Lung microvascular endothelial cell (primary cell): Measurements from ENCODE around the gene TAS2R39. TPM values are rescaled to one million over a fixed set of nuclear protein-coding genes. Genes with fewer than 3 reads are reported as not detected.

Experiments used
- DNase-seq, 2 donors: peaks; one replicate each; pipeline versions ENCODE4 v3.0.0 to v3.0.0-alpha.2; 2010; ENCODE audit warnings: low read depth in 2 of 2
- total RNA-seq: library from RNA; depleted of rRNA; stranded (reverse); fragments of >200 nt; gene quantifications from 2 replicates; pipeline ENCODE4 v1.2.1, GENCODE V29; 2014

The TAS2R39 gene
- total RNA-seq, 1 donor from 2014 or later, result not detected

- DNase-seq, result peak in 1 of 2 donors; percentile 8
These were observed 32.9 kb downstream of the TAS2R39 start for GRCh38 chr7:143216151-143216550.

GRCh38 chr7:143216686-143217085 lies 33.5 kb downstream of the TAS2R39 start:
- no peak for DNase-seq

- DNase-seq, result no peak
These were observed 34.6 kb downstream of the TAS2R39 start for GRCh38 chr7:143217806-143218205.

- DNase-seq, result no peak
These were observed 38.1 kb downstream of the TAS2R39 start for GRCh38 chr7:143221286-143221685.

- no peak for DNase-seq
These were observed 38.5 kb downstream of the TAS2R39 start, which contains the start of gene TAS2R40 for GRCh38 chr7:143221737-143222136. Gene TAS2R40, plus strand, starts transcription at chr7:143222037. Its CDS starts 42 bp downstream, at chr7:143222079.

GRCh38 chr7:143222782-143223181 lies 39.6 kb downstream of the TAS2R39 start:
- no peak for DNase-seq

GRCh38 chr7:143223784-143224183 lies 40.6 kb downstream of the TAS2R39 start:
- no peak for DNase-seq

- DNase-seq, result no peak
These were observed 41.8 kb downstream of the TAS2R39 start for GRCh38 chr7:143225047-143225446.

- no peak for DNase-seq
These were observed 44.6 kb downstream of the TAS2R39 start for GRCh38 chr7:143227806-143228205.

GRCh38 chr7:143229054-143229790 lies 46.0 kb downstream of the TAS2R39 start:
- DNase-seq, result no peak

- no peak for DNase-seq
These were observed 47.6 kb downstream of the TAS2R39 start for GRCh38 chr7:143230602-143231457.

Other genes with a start within 250 kb of the TAS2R39 start
- not detected in 2 replicates for gene TRPV5, start 249.7 kb upstream of the TAS2R39 start, total RNA-seq
- not detected in 2 replicates for gene LLCFC1, start 243.9 kb upstream of the TAS2R39 start, total RNA-seq
- not detected in 2 replicates for gene KEL, start 221.1 kb upstream of the TAS2R39 start, total RNA-seq
- gene OR9A2, start 156.3 kb upstream of the TAS2R39 start, total RNA-seq, result not detected in 2 replicates
- gene OR6V1, start 131.1 kb upstream of the TAS2R39 start, total RNA-seq, result not detected in 2 replicates
- gene PIP, start 51.3 kb upstream of the TAS2R39 start, total RNA-seq, result not detected in 2 replicates
- gene TAS2R40, start 38.6 kb downstream of the TAS2R39 start, total RNA-seq, result not detected in 2 replicates
- 61.5 and 77.0 TPM in 2 replicates for gene GSTK1, start 80.0 kb downstream of the TAS2R39 start, total RNA-seq
- gene TMEM139, start 101.5 kb downstream of the TAS2R39 start, total RNA-seq, result not detected in 2 replicates
- 9.9 and 11.6 TPM in 2 replicates for gene CASP2, start 104.9 kb downstream of the TAS2R39 start, total RNA-seq
- gene CLCN1, start 132.7 kb downstream of the TAS2R39 start, total RNA-seq, result not detected in 2 replicates
- gene FAM131B, start 179.3 kb downstream of the TAS2R39 start, total RNA-seq, result under 0.01 and 0.22 TPM in 2 replicates
- gene ZYX, start 197.9 kb downstream of the TAS2R39 start, total RNA-seq, result 12.0 and 13.9 TPM in 2 replicates
- 0.20 TPM in 1 of 2 replicates, not detected in the other for gene EPHA1, start 225.4 kb downstream of the TAS2R39 start, total RNA-seq